ENCODE measurements around the gene FARP1.
A peak's percentile ranks its signal among the peaks of the same experiment; 100 is the strongest.

Gene FARP1

GRCh38 chr13:98488736-98489135 lies 345.8 kb downstream of the FARP1 start:
- Histone ChIP-seq H4K20me1 (ENCODE audit: low read depth, low read length) (peaks cover 69% of the 10 kb centered on the region), H3K9me2 (replicated peaks; ENCODE audit: insufficient read depth, low read length) (no peaks in the 10 kb centered on the region), H3K36me3 (ENCODE audit: low read length) (no peaks in the 10 kb centered on the region), H3K9ac (ENCODE audit: low read length) (no peak overlapping the region), H3F3A (ENCODE audit: insufficient read depth) (0 out of 2 replicates have a peak, but pooled peaks cover 6% of the 10 kb centered on the region), H3K4me2 (ENCODE audit: low read depth, low read length, poor library complexity, severe bottlenecking) (peak overlapping the region; percentile 32), H2AFZ (ENCODE audit: low read depth, low read length, severe bottlenecking) (no peak overlapping the region), H3K4me3 (ENCODE audit: insufficient read depth, low read length, poor library complexity, severe bottlenecking) (no peak overlapping the region), H3K79me2 (ENCODE audit: insufficient read depth, low read length) (peaks cover 19% of the 10 kb centered on the region), H3K27me3 (ENCODE audit: low read length) (no peaks in the 10 kb centered on the region), H3K9me3 (ENCODE audit: insufficient read depth, low read length) (no peaks in the 10 kb centered on the region), H3K27ac (ENCODE audit: low read depth, low read length) (no peak overlapping the region)
- TF ChIP-seq CTCF (IDR thresholded peaks at IDR 0.05; ENCODE audit: insufficient read depth, low read length, poor library complexity, severe bottlenecking) (no peak), EZH2phosphoT487 (conservative IDR thresholded peaks at IDR 0.05; ENCODE audit: low read length) (no peak)

- no peak overlapping the region for H3K27ac ChIP-seq (ENCODE audit: low read depth, low read length)
- no peaks in the 10 kb centered on the region for H3K9me3 ChIP-seq (ENCODE audit: insufficient read depth, low read length)
- peaks cover 69% of the 10 kb centered on the region for H4K20me1 ChIP-seq (ENCODE audit: low read depth, low read length)
- H3K4me3 ChIP-seq (ENCODE audit: insufficient read depth, low read length, poor library complexity, severe bottlenecking) = no peak overlapping the region
- no peaks in the 10 kb centered on the region for H3K9me2 ChIP-seq (replicated peaks; ENCODE audit: insufficient read depth, low read length)
- 0 out of 2 replicates have a peak, but pooled peaks cover 6% of the 10 kb centered on the region for H3F3A ChIP-seq (ENCODE audit: insufficient read depth)
- no peak overlapping the region for H3K4me2 ChIP-seq (ENCODE audit: low read depth, low read length, poor library complexity, severe bottlenecking)
- H2AFZ ChIP-seq (ENCODE audit: low read depth, low read length, severe bottlenecking) = no peak overlapping the region
- no peaks in the 10 kb centered on the region for H3K27me3 ChIP-seq (ENCODE audit: low read length)
- H3K79me2 ChIP-seq (ENCODE audit: insufficient read depth, low read length) = peaks cover 19% of the 10 kb centered on the region
- TF ChIP-seq EZH2phosphoT487 (conservative IDR thresholded peaks at IDR 0.05; ENCODE audit: low read length) (no peak), CTCF (IDR thresholded peaks at IDR 0.05; ENCODE audit: insufficient read depth, low read length, poor library complexity, severe bottlenecking) (no peak)
- H3K9ac ChIP-seq (ENCODE audit: low read length) = no peak overlapping the region
- no peaks in the 10 kb centered on the region for H3K36me3 ChIP-seq (ENCODE audit: low read length)
Observed at GRCh38 chr13:98489446-98490194, 346.7 kb downstream of the FARP1 start.

- TF ChIP-seq EZH2phosphoT487 (conservative IDR thresholded peaks at IDR 0.05; ENCODE audit: low read length) = no peak
- no peak for TF ChIP-seq CTCF (IDR thresholded peaks at IDR 0.05; ENCODE audit: insufficient read depth, low read length, poor library complexity, severe bottlenecking)
- no peak overlapping the region for H3K9ac ChIP-seq (ENCODE audit: low read length)
- no peaks in the 10 kb centered on the region for H3K27me3 ChIP-seq (ENCODE audit: low read length)
- H3K36me3 ChIP-seq (ENCODE audit: low read length) = no peaks in the 10 kb centered on the region
- 0 out of 2 replicates have a peak, but pooled peaks cover 6% of the 10 kb centered on the region for H3F3A ChIP-seq (ENCODE audit: insufficient read depth)
- peaks cover 71% of the 10 kb centered on the region for H4K20me1 ChIP-seq (ENCODE audit: low read depth, low read length)
- H3K9me3 ChIP-seq (ENCODE audit: insufficient read depth, low read length) = no peaks in the 10 kb centered on the region
- H3K27ac ChIP-seq (ENCODE audit: low read depth, low read length) = no peak overlapping the region
- H3K4me2 ChIP-seq (ENCODE audit: low read depth, low read length, poor library complexity, severe bottlenecking) = no peak overlapping the region
- H3K4me3 ChIP-seq (ENCODE audit: insufficient read depth, low read length, poor library complexity, severe bottlenecking) = no peak overlapping the region
- no peaks in the 10 kb centered on the region for H3K9me2 ChIP-seq (replicated peaks; ENCODE audit: insufficient read depth, low read length)
- H2AFZ ChIP-seq (ENCODE audit: low read depth, low read length, severe bottlenecking) = no peak overlapping the region
- peaks cover 19% of the 10 kb centered on the region for H3K79me2 ChIP-seq (ENCODE audit: insufficient read depth, low read length)
Observed at GRCh38 chr13:98490195-98490836, 347.4 kb downstream of the FARP1 start.

Measured in SU-DHL-6 (cell line).